GM18873 (cell line): ENCODE data around the gene AKR1B1.

Experiments used
- ATAC-seq: cut with Tn5 transposase; IDR thresholded peaks from one replicate; pipeline ENCODE4 v1.9.1; 2021; ENCODE audit warnings: mild to moderate bottlenecking, moderate library complexity, moderate number of reproducible peaks; ENCODE audit not compliant: unreplicated experiment, low FRiP score

AKR1B1 gene

GRCh38 chr7:134422638-134423037, 36.3 kb downstream of the AKR1B1 start:
- no peak for ATAC-seq

GRCh38 chr7:134422008-134422407, 36.9 kb downstream of the AKR1B1 start:
- no peak for ATAC-seq

GRCh38 chr7:134420424-134421125, 38.3 kb downstream of the AKR1B1 start:
- ATAC-seq = no peak

- no peak for ATAC-seq
These were observed 39.0 kb downstream of the AKR1B1 start for GRCh38 chr7:134419875-134420274.

- ATAC-seq = no peak
These were observed 39.8 kb downstream of the AKR1B1 start for GRCh38 chr7:134419085-134419484.

- ATAC-seq = no peak
These were observed 43.2 kb downstream of the AKR1B1 start for GRCh38 chr7:134415700-134416099.

- ATAC-seq = no peak
These were observed 44.8 kb downstream of the AKR1B1 start for GRCh38 chr7:134414109-134414508.

- no peak for ATAC-seq
These were observed 51.6 kb downstream of the AKR1B1 start for GRCh38 chr7:134407311-134407710.

GRCh38 chr7:134406431-134406830, 52.5 kb downstream of the AKR1B1 start:
- no peak for ATAC-seq

- ATAC-seq = no peak
These were observed 53.6 kb downstream of the AKR1B1 start for GRCh38 chr7:134405299-134405698.

- no peak for ATAC-seq
These were observed 55.8 kb downstream of the AKR1B1 start for GRCh38 chr7:134403062-134403461.

- no peak for ATAC-seq
These were observed 58.0 kb downstream of the AKR1B1 start for GRCh38 chr7:134400859-134401258.

GRCh38 chr7:134396031-134396430, 62.9 kb downstream of the AKR1B1 start:
- no peak for ATAC-seq

GRCh38 chr7:134395604-134396003, 63.3 kb downstream of the AKR1B1 start:
- no peak for ATAC-seq

- no peak for ATAC-seq
These were observed 64.8 kb downstream of the AKR1B1 start for GRCh38 chr7:134394056-134394455.
